Uterus (tissue), 2 donors: ENCODE measurements around the gene PHTF2.

Experiments used
- POLR2A ChIP-seq, 2 donors: fragments of 450-650 bp; IDR thresholded peaks; one replicate each; pipeline ENCODE4 v1.6.1; 2016; ENCODE audit warnings: antibody characterized with exemption in 2 of 2, mild to moderate bottlenecking in 1 of 2, moderate library complexity in 1 of 2
- TF ChIP-seq, protein P1 (sequence below), 4 experiments: fragments of 200-600 bp in 2 of 4; fragments of 450-650 bp in 2 of 4; sonication (generic) in 2 of 4; IDR thresholded peaks; one replicate each; pipeline ENCODE4 v1.5.1; 2016 to 2019; ENCODE audit warnings: antibody characterized with exemption in 4 of 4, mild to moderate bottlenecking in 2 of 4, moderate library complexity in 1 of 4

GRCh38 chr7:77985974-77986339 lies 187.4 kb downstream of the PHTF2 start:
- TF ChIP-seq, protein P1, sequence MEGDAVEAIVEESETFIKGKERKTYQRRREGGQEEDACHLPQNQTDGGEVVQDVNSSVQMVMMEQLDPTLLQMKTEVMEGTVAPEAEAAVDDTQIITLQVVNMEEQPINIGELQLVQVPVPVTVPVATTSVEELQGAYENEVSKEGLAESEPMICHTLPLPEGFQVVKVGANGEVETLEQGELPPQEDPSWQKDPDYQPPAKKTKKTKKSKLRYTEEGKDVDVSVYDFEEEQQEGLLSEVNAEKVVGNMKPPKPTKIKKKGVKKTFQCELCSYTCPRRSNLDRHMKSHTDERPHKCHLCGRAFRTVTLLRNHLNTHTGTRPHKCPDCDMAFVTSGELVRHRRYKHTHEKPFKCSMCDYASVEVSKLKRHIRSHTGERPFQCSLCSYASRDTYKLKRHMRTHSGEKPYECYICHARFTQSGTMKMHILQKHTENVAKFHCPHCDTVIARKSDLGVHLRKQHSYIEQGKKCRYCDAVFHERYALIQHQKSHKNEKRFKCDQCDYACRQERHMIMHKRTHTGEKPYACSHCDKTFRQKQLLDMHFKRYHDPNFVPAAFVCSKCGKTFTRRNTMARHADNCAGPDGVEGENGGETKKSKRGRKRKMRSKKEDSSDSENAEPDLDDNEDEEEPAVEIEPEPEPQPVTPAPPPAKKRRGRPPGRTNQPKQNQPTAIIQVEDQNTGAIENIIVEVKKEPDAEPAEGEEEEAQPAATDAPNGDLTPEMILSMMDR (IDR thresholded peaks at IDR 0.05), result no peak
- TF ChIP-seq POLR2A (IDR thresholded peaks at IDR 0.05), result no peak
